Dorsolateral prefrontal cortex (tissue), 118 donors: ENCODE results near the gene PAMR1. TPM values are rescaled to one million over a fixed set of nuclear protein-coding genes. Genes with fewer than 3 reads are reported as not detected.

Source experiments
- total RNA-seq, 120 experiments: library from RNA; stranded (reverse); gene quantifications; one replicate each; pipeline versions ENCODE4 v1.2.3 to v1.2.4, GENCODE V29; 2022

The PAMR1 gene
- total RNA-seq, 120 experiments from 2014 or later: 10.9 to 64.3 (median 22.6) TPM

Other genes starting within 250 kb of the PAMR1 start
- gene SLC1A2, start 106.1 kb downstream of the PAMR1 start, total RNA-seq: 1,000 to 10,000 TPM in 105 of 120 experiments, 100 to 1,000 TPM in 15; 500 to 4,588 (median 1,344) TPM
- gene FJX1, start 92.8 kb upstream of the PAMR1 start, total RNA-seq: 10 to 100 TPM in 82 of 120 experiments, 1 to 10 TPM in 38; 4.2 to 34.9 (median 12.1) TPM
- gene TRIM44, start 137.2 kb upstream of the PAMR1 start, total RNA-seq: 100 to 1,000 TPM in 108 of 120 experiments, 10 to 100 TPM in 12; 74.7 to 169 (median 126) TPM